Activated CD8-positive, alpha-beta T cell treated with anti-CD3 and anti-CD28 coated beads, Interleukin-2, amount 10 ng/mL, durations not matched to agents 7 days and 5 days (primary cell): ENCODE measurements around the gene KHNYN. TPM values are rescaled to one million over a fixed set of nuclear protein-coding genes. Genes with fewer than 3 reads are reported as not detected.
"Not testable (repeated sequence)": the region's sequence is repeated elsewhere in the genome, so short reads cannot be mapped to it uniquely, and the experiment has no call there.

Experiments
- ATAC-seq: fragments of 150-1000 bp; cut with Tn5 transposase; one replicate; pipeline ENCODE4 v1.10.0; 2021; ENCODE audit warnings: moderate library complexity
- CTCF ChIA-PET: fragments of 350-600 bp; sonication (Branson Sonifier 250); formaldehyde crosslinking; loops from one replicate; lab custom pipeline; 2021; ENCODE audit warnings: antibody characterized with exemption; lab: Charles Lee
- POLR2A ChIA-PET: fragments of 350-600 bp; sonication (Branson Sonifier 250); formaldehyde crosslinking; loops from one replicate; lab custom pipeline; 2021; ENCODE audit warnings: antibody characterized with exemption; lab: Charles Lee
- DNase-seq: peaks from one replicate; pipeline ENCODE4 v3.0.0-alpha.2; 2020
- H3K27ac Mint-ChIP-seq: one replicate; pipeline ENCODE4 v1.8.0; 2021; ENCODE audit warnings: mild to moderate bottlenecking, mixed read lengths
- H3K27me3 Mint-ChIP-seq: one replicate; pipeline ENCODE4 v1.8.0; 2021; ENCODE audit warnings: low read depth, mixed read lengths
- H3K36me3 Mint-ChIP-seq: one replicate; pipeline ENCODE4 v1.8.0; 2021; ENCODE audit warnings: low read depth, mixed read lengths
- H3K4me1 Mint-ChIP-seq: one replicate; pipeline ENCODE4 v1.8.0; 2021; ENCODE audit warnings: low read depth, mixed read lengths
- H3K4me3 Mint-ChIP-seq: one replicate; pipeline ENCODE4 v1.8.0; 2021; ENCODE audit warnings: mild to moderate bottlenecking, mixed read lengths
- H3K9me3 Mint-ChIP-seq: one replicate; pipeline ENCODE4 v1.8.0; 2022; ENCODE audit warnings: mixed read lengths; ENCODE audit not compliant: insufficient read depth
- total RNA-seq, 2 experiments: library from RNA; stranded (reverse); gene quantifications; one replicate each; pipeline ENCODE4 v1.2.3, GENCODE V29; 2021

Gene KHNYN
- total RNA-seq, 2 experiments from 2014 or later, result 55.4 to 58.9 TPM

- ChIA-PET POLR2A (no interaction called here), CTCF (no interaction called here)
- DNase-seq (no peak), ATAC-seq (no peak)
- H3K4me1 Mint-ChIP-seq, result peaks cover 8% of the 10 kb centered on the region
- no peak overlapping the region for H3K27ac Mint-ChIP-seq
- H3K9me3 Mint-ChIP-seq, result no peaks in the 10 kb centered on the region
- peaks cover 2% of the 10 kb centered on the region for H3K36me3 Mint-ChIP-seq
- H3K4me3 Mint-ChIP-seq, result no peak overlapping the region
- H3K27me3 Mint-ChIP-seq, result peaks cover 4% of the 10 kb centered on the region
These were observed 33.5 kb downstream of the KHNYN start for GRCh38 chr14:24463017-24463883.

GRCh38 chr14:24463884-24464785, 34.4 kb downstream of the KHNYN start:
- H3K4me1 Mint-ChIP-seq, result peaks cover 8% of the 10 kb centered on the region
- ChIA-PET CTCF (no interaction called here), POLR2A (no interaction called here)
- H3K36me3 Mint-ChIP-seq, result peaks cover 2% of the 10 kb centered on the region
- peaks cover 8% of the 10 kb centered on the region for H3K27me3 Mint-ChIP-seq
- H3K27ac Mint-ChIP-seq, result no peak overlapping the region
- DNase-seq, result no peak
- no peaks in the 10 kb centered on the region for H3K9me3 Mint-ChIP-seq
- ATAC-seq, result no peak
- no peak overlapping the region for H3K4me3 Mint-ChIP-seq

GRCh38 chr14:24465368-24465767, 35.6 kb downstream of the KHNYN start:
- ATAC-seq (peak; percentile 47), DNase-seq (no peak)
- H3K27ac Mint-ChIP-seq, result no peak overlapping the region
- H3K36me3 Mint-ChIP-seq, result peaks cover 2% of the 10 kb centered on the region
- no peak overlapping the region for H3K4me3 Mint-ChIP-seq
- no peaks in the 10 kb centered on the region for H3K9me3 Mint-ChIP-seq
- peaks cover 15% of the 10 kb centered on the region for H3K27me3 Mint-ChIP-seq
- POLR2A ChIA-PET, result no interaction called here
- peaks cover 8% of the 10 kb centered on the region for H3K4me1 Mint-ChIP-seq
- CTCF ChIA-PET, result no interaction called here

- no peak for ATAC-seq
- H3K27ac Mint-ChIP-seq, result no peak overlapping the region
- ChIA-PET POLR2A (no interaction called here), CTCF (no interaction called here)
- H3K4me1 Mint-ChIP-seq, result peaks cover 8% of the 10 kb centered on the region
- H3K36me3 Mint-ChIP-seq, result peaks cover 2% of the 10 kb centered on the region
- peaks cover 17% of the 10 kb centered on the region for H3K27me3 Mint-ChIP-seq
- H3K9me3 Mint-ChIP-seq, result no peaks in the 10 kb centered on the region
- no peak for DNase-seq
- no peak overlapping the region for H3K4me3 Mint-ChIP-seq
These were observed 36.1 kb downstream of the KHNYN start for GRCh38 chr14:24465805-24466204.

GRCh38 chr14:24470450-24470849, 40.7 kb downstream of the KHNYN start:
- Mint-ChIP-seq H3K27me3 (peaks cover 18% of the 10 kb centered on the region), H3K4me1 (peaks cover 12% of the 10 kb centered on the region)
- H3K36me3 Mint-ChIP-seq, H3K4me3 Mint-ChIP-seq, H3K9me3 Mint-ChIP-seq, ATAC-seq, H3K27ac Mint-ChIP-seq, POLR2A ChIA-PET, CTCF ChIA-PET, DNase-seq: not testable (repeated sequence)

DNA sequence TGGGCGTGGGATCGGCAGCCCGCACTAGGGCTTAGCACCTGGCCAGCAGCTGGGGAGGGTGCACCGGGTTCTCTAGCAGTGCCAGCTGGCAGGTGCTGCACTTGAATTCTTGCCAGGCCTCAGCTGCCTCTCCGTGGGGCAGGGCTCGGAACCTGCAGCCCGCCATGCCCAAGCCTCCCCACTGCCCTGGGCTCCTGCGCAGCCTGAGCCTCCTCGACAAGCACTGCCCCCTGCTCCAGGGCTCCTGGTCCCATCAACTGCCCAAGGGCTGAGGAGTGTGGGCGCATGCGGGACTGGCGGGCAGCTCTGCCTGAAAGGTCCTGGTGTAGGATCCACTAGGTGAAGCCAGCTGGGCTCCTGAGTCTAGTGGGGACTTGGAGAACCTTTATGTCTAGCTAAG, 43.5 kb downstream of the KHNYN start:
- POLR2A ChIA-PET, result no interaction called here
- H3K27me3 Mint-ChIP-seq, result peaks cover 14% of the 10 kb centered on the region
- no peaks in the 10 kb centered on the region for H3K36me3 Mint-ChIP-seq
- no peaks in the 10 kb centered on the region for H3K9me3 Mint-ChIP-seq
- ATAC-seq (no peak), DNase-seq (no peak)
- CTCF ChIA-PET, result no interaction called here
- H3K27ac Mint-ChIP-seq, result no peak overlapping the region
- H3K4me3 Mint-ChIP-seq, result no peak overlapping the region
- peaks cover 12% of the 10 kb centered on the region for H3K4me1 Mint-ChIP-seq

DNA sequence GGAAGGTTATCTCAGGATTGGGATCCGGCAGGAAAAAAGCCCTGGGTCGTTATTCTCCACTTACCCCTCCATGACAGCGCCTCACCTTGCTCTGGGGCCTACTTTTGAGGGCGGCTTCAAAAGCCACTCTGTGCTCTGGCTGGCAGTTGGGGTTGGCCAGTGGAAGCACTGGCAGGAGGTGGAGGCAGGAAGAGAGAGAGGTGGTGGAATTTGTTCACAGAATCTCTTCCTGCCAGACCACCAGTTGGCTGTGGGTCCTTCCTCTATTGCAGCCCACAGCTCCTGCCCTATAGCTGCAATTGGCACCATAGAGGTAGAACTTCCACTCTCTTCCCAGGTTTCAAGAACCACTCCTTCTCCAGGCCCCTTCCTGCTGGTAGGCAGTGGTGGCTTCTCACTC, 45.5 kb downstream of the KHNYN start:
- no peak overlapping the region for H3K27ac Mint-ChIP-seq
- peaks cover 4% of the 10 kb centered on the region for H3K27me3 Mint-ChIP-seq
- POLR2A ChIA-PET, result no interaction called here
- CTCF ChIA-PET, result interaction anchor here (1.8 kb wide), 1 partner anchor 9 kb away, joined by 5 read pairs; no protein-coding TSS in a partner anchor
- H3K9me3 Mint-ChIP-seq, result no peaks in the 10 kb centered on the region
- ATAC-seq (no peak), DNase-seq (no peak)
- no peak overlapping the region for H3K4me3 Mint-ChIP-seq
- H3K36me3 Mint-ChIP-seq, result no peaks in the 10 kb centered on the region
- H3K4me1 Mint-ChIP-seq, result peaks cover 12% of the 10 kb centered on the region

GRCh38 chr14:24479999-24480398, 50.2 kb downstream of the KHNYN start:
- H3K9me3 Mint-ChIP-seq, DNase-seq, H3K4me3 Mint-ChIP-seq, CTCF ChIA-PET, ATAC-seq, POLR2A ChIA-PET, H3K36me3 Mint-ChIP-seq, H3K27ac Mint-ChIP-seq, H3K27me3 Mint-ChIP-seq: not testable (repeated sequence)
- peaks cover 33% of the 10 kb centered on the region for H3K4me1 Mint-ChIP-seq

DNA sequence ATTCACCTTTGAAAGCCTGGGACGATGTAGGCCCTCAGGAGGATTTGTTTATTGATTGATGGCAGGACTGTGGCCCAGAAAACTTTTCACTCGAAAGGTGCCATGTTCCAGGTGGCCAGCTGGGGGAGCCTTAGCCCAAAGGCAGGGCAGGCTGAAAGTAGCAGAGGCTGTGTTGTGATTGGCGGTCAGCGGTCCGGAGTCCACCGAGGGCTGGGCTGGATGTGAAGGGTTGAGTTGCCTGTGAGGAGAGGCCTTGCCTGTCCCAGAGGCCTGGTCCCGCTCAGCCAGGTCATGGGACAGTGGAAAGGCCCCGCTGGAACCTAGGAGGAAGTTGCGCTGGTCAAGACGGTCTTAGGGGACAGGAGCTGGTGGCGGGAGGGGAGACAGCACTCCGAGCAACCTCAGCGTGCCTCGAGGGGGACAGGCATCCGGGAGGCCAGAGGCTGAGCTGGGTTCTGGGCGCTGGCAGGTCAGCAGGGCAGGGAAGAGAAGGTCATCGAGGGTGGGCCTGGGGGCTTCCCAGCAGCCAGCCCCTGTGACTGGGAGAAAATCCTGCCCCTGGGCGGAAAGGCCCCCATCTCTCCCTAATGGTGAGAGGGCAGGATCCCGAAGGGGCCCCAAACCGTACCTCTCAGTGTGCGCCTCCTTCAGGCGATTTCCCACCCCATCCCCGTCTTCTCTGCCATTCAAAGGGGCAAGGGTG, 52.0 kb downstream of the KHNYN start:
- H3K9me3 Mint-ChIP-seq, result no peaks in the 10 kb centered on the region
- peak; percentile 51 for ATAC-seq
- H3K27ac Mint-ChIP-seq, result peak overlapping the region; percentile 32
- DNase-seq, result peak; percentile 62
- no peak overlapping the region for H3K4me3 Mint-ChIP-seq
- ChIA-PET CTCF (interaction anchor here (0.8 to 1.5 kb wide), 4 partner anchors 14 to 650 kb away, joined by 3 read pairs; no protein-coding TSS in a partner anchor), POLR2A (no interaction called here)
- no peaks in the 10 kb centered on the region for H3K36me3 Mint-ChIP-seq
- peaks cover 26% of the 10 kb centered on the region for H3K4me1 Mint-ChIP-seq
- H3K27me3 Mint-ChIP-seq, result no peaks in the 10 kb centered on the region

GRCh38 chr14:24482699-24483303, 53.0 kb downstream of the KHNYN start:
- H3K27me3 Mint-ChIP-seq, H3K36me3 Mint-ChIP-seq, H3K4me3 Mint-ChIP-seq, H3K9me3 Mint-ChIP-seq, ATAC-seq, POLR2A ChIA-PET, DNase-seq, H3K27ac Mint-ChIP-seq: not testable (repeated sequence)
- H3K4me1 Mint-ChIP-seq, result peaks cover 26% of the 10 kb centered on the region
- CTCF ChIA-PET, result interaction anchor here (1.1 kb wide), 1 partner anchor 123 kb away, joined by 3 read pairs; no protein-coding TSS in a partner anchor

GRCh38 chr14:24483604-24484252, 54.0 kb downstream of the KHNYN start:
- Mint-ChIP-seq H3K4me3 (no peak overlapping the region), H3K4me1 (peaks cover 26% of the 10 kb centered on the region), H3K27ac (peak overlapping the region; percentile 34), H3K36me3 (no peaks in the 10 kb centered on the region), H3K27me3 (no peaks in the 10 kb centered on the region), H3K9me3 (no peaks in the 10 kb centered on the region)
- DNase-seq (no peak), ATAC-seq (no peak)
- POLR2A ChIA-PET, result no interaction called here
- CTCF ChIA-PET, result interaction anchor here (0.7 to 1.4 kb wide), 7 partner anchors 8 to 649 kb away, joined by 3 to 5 read pairs (median 3); no protein-coding TSS in a partner anchor
